PC-9 (cell line): ENCODE results near the gene ADAT1.

Source experiments
- EZH2 ChIP-seq: fragments of 200-600 bp; sonication (generic); IDR thresholded peaks from 2 replicates; pipeline ENCODE4 v1.8.0; 2017; ENCODE audit warnings: antibody characterized with exemption, low read depth
- TF ChIP-seq, protein P1 (sequence below): fragments of 200-600 bp; sonication (generic); conservative IDR thresholded peaks from 2 replicates; pipeline ENCODE4 v1.6.1; 2017; ENCODE audit warnings: mixed run types, antibody characterized with exemption, mild to moderate bottlenecking, moderate library complexity

DNA sequence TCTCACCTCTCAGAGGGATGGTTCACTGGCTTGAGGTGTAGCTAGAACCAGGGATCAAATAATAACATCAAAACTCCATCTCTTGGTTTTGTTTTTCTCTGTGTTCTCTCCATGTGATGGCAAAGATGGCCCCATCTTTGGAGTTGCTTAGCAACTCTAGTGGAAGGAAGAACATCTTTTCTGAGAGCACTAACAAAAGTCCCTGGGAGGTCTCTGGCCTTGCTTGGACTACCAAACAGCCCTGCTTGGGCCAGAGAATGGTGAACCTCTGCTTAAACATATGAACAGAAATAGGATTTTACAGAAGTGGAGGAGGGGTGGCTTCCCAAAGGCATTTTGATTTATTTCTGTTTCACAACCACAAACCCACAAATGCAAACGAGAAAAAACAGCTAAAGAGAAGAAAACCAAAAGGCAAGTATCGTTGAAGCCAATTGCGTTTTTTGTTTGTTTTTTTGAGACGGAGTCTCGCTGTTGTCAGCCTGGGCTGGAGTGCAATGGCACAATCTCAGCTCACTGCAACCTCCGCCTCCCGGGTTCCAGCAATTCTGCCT, 43.7 kb downstream of the ADAT1 start:
- TF ChIP-seq, protein P1, sequence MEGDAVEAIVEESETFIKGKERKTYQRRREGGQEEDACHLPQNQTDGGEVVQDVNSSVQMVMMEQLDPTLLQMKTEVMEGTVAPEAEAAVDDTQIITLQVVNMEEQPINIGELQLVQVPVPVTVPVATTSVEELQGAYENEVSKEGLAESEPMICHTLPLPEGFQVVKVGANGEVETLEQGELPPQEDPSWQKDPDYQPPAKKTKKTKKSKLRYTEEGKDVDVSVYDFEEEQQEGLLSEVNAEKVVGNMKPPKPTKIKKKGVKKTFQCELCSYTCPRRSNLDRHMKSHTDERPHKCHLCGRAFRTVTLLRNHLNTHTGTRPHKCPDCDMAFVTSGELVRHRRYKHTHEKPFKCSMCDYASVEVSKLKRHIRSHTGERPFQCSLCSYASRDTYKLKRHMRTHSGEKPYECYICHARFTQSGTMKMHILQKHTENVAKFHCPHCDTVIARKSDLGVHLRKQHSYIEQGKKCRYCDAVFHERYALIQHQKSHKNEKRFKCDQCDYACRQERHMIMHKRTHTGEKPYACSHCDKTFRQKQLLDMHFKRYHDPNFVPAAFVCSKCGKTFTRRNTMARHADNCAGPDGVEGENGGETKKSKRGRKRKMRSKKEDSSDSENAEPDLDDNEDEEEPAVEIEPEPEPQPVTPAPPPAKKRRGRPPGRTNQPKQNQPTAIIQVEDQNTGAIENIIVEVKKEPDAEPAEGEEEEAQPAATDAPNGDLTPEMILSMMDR, result no peak
- no peak for TF ChIP-seq EZH2
